Retinal pigment epithelial cell (primary cell): ENCODE data around the gene ATF3.

Experiments used
- DNase-seq: peaks from one replicate; pipeline ENCODE4 v3.0.0-alpha.2; 2010; ENCODE audit warnings: low read depth
- H3K4me3 ChIP-seq: 2 replicates; pipeline ENCODE4 v1.5.1; 2011; ENCODE audit warnings: mild to moderate bottlenecking, low read length, control low read depth, moderate library complexity
- TF ChIP-seq, protein P1 (sequence below): conservative IDR thresholded peaks from 2 replicates; pipeline ENCODE4 v1.5.1; 2011; ENCODE audit warnings: low read depth, low read length, control low read depth, inconsistent platforms

Gene ATF3

DNA sequence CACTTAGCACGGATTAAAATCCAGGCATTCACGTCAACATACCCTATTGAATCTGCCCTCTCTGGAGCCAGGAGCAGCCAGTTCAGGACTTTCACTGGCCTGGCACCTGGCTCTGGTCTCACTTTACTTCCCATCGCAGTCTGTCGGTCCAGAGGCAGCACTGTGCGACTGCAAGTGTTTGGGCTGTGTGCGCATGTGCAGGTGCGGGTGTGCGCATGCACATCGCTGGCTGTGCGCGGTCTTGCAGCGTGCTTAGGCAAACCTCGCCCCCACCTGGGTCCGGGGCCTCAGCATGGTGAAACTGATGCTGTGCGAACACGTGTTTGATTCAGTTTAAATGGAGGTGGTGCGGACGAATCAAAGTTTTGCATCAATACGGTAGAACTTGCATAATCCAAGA, 38.0 kb downstream of the ATF3 start:
- no peak overlapping the region for H3K4me3 ChIP-seq
- no peak for DNase-seq
- TF ChIP-seq, protein P1, sequence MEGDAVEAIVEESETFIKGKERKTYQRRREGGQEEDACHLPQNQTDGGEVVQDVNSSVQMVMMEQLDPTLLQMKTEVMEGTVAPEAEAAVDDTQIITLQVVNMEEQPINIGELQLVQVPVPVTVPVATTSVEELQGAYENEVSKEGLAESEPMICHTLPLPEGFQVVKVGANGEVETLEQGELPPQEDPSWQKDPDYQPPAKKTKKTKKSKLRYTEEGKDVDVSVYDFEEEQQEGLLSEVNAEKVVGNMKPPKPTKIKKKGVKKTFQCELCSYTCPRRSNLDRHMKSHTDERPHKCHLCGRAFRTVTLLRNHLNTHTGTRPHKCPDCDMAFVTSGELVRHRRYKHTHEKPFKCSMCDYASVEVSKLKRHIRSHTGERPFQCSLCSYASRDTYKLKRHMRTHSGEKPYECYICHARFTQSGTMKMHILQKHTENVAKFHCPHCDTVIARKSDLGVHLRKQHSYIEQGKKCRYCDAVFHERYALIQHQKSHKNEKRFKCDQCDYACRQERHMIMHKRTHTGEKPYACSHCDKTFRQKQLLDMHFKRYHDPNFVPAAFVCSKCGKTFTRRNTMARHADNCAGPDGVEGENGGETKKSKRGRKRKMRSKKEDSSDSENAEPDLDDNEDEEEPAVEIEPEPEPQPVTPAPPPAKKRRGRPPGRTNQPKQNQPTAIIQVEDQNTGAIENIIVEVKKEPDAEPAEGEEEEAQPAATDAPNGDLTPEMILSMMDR = no peak

DNA sequence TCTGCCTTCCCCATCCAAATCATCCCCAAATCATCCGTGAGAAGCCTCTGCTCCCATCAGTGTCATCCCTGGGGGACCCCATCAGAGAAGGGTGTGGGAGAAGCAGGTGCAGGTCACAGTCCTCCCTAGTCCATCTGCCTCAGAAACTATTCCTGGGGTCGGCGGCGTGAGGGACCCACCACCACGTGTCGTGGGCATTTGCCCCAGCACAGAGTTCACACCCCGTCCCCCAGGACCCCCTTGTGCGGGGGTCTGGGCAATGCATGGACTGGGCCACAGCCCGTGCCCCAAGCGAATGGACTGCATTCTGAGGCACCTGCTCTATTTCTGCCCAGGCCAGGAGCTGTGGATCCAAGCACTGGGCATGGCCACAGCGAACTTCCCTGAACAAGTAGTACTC, 38.4 kb downstream of the ATF3 start:
- DNase-seq = no peak
- H3K4me3 ChIP-seq = no peak overlapping the region
- TF ChIP-seq, protein P1 = no peak

DNA sequence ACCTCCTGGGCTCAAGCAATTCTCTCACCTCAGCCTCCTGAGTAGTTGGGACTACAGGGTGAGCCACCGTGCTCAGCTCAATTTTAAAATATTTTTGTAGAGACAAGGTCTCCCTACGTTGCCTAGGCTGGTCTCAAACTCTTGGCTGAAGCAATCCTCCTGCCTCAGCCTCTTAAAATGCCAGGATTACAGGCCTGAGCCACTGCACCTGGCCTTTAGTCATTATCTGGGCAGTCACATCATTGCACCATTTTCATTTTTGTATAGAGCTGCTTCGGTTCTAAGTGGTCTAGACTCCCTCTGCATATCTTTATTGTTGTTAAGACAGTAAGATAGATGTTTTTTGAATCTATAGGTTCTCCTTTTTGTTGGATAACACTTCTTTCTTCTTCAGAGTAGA, 39.9 kb downstream of the ATF3 start:
- TF ChIP-seq, protein P1 = no peak
- no peak for DNase-seq
- H3K4me3 ChIP-seq = no peak overlapping the region

DNA sequence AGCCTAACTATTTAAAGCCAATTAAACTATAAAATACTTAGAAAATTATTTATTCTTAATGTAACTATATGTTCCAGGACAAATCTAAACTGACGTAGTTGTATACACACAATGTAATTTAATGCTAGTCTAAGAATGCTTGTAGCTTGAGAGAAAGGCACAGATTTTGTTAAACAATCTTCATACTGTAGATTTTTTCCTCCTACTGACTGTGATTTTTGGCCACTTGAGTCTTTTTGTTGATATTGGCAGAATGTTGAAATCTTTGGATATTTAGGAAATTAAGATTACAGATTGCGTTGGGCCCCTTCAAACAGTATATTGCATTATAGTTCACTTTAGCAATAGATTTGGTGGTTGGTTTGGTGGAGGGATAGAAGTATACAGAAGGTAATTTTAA, 40.5 kb downstream of the ATF3 start:
- TF ChIP-seq, protein P1 = no peak
- no peak overlapping the region for H3K4me3 ChIP-seq
- no peak for DNase-seq

DNA sequence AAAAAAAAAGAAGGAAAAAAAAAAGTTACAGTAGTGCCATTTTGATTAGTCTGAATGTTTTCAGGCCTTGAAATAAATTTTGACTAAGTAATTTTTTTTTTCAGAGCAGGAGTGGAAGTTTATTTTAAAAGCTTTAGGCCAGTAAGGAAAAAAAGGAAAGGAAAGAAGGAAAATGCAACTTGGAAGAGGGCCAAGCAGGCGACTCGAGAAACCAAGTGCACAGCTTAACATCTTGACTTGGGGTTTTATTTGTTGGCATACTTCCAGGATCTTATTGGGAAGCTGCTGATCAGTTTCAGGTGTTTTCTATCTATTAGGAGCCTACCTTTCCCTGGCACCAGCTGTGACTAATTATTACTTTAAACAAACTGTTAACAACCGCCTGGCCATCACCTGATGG, 41.7 kb downstream of the ATF3 start:
- TF ChIP-seq, protein P1 = no peak
- H3K4me3 ChIP-seq = no peak overlapping the region
- DNase-seq = no peak

DNA sequence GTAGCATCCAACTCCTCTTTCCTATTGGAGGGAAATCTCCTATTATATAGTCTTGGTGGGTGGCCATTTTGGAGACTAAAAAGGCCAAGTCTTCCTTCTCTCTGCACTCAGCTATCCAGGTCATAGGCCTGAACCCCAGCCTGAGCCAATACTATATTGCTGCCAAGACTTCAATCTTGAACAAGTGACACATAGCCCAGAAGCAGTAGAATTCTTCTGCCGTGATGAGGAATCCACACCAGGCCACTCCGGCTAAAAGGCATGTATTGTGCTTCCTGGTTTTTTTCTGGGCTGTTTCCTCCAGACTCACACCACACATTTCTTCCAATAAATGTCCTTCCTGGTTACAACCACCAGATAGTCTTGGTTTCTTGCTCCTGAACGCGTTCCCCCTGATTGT, 43.0 kb downstream of the ATF3 start:
- TF ChIP-seq, protein P1 = no peak
- DNase-seq = no peak
- H3K4me3 ChIP-seq = no peak overlapping the region

DNA sequence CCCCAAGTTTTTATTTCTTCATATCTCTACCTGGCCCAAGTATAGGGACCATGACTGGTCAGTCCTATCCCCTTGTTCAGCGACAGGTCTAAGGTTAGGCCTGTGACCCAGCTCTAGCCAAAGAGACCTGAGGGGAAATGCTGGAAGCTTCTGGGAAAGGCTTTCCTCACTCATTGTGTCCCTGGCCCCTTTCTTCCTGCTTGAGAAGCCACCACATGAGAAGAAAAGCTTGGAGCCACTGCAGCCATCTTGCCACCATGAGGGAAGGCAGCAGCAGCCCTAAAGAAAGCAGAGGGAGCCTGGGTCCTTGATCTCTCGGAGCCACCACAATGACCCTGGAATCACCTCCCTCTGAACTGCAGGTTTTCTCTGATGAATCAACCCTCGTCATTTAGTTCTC, 43.4 kb downstream of the ATF3 start:
- no peak overlapping the region for H3K4me3 ChIP-seq
- no peak for DNase-seq
- TF ChIP-seq, protein P1 = no peak
